Measurements from ENCODE around the gene CAPN6. TPM values are rescaled to one million over a fixed set of nuclear protein-coding genes. Genes with fewer than 3 reads are reported as not detected.

CAPN6 gene, protein sequence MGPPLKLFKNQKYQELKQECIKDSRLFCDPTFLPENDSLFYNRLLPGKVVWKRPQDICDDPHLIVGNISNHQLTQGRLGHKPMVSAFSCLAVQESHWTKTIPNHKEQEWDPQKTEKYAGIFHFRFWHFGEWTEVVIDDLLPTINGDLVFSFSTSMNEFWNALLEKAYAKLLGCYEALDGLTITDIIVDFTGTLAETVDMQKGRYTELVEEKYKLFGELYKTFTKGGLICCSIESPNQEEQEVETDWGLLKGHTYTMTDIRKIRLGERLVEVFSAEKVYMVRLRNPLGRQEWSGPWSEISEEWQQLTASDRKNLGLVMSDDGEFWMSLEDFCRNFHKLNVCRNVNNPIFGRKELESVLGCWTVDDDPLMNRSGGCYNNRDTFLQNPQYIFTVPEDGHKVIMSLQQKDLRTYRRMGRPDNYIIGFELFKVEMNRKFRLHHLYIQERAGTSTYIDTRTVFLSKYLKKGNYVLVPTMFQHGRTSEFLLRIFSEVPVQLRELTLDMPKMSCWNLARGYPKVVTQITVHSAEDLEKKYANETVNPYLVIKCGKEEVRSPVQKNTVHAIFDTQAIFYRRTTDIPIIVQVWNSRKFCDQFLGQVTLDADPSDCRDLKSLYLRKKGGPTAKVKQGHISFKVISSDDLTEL
- total RNA-seq, result not detected in 2 replicates

DNA sequence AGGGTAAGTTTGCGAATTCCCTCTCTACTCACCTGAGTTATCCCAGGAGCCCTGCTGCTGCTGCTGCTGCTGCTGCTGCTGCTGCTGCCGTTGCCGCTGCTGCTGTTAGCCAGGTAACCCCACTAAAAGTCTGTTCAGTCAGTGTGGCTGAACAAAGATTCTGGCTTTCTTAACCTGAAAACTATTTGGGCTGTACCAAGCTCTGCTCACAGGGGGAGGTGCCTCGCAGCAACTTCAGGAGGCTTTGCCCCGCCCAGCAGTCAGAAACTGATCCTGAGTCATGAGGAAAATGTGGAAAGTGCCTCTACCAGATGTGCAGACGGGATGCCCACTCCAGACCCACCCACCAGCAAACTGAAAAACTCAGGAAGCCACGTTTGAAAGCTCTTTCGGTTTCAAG, at the start of gene CAPN6:
TSS of gene CAPN6 (minus strand) at position 145 of the 400 bp plus-strand sequence. CDS start 6,547 bp downstream, outside the sequence.
- no peak for DNase-seq

DNA sequence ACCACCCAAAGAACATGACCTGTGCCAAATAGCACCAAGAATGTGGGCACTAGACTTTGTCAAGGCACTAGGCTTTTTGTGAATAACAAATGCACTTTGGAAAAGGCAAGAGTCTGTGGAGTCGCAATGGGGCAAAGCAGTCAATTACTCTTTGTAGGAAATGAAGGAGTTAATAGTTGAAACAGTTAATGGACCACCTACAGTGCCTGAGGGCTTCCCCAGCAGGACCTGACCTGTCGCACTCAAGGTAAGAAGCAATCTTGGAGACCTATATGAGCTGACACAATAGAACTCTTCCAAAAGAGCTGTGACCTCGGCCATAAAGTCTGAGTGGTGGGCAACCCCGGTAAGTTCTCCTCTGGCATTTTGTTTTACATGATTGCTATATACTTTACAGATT, 49.2 kb upstream of the CAPN6 start:
- DNase-seq, result no peak

- DNase-seq, result no peak
These were observed 48.6 kb upstream of the CAPN6 start for GRCh38 chrX:111318901-111319300.

- no peak for DNase-seq
These were observed 38.8 kb upstream of the CAPN6 start for GRCh38 chrX:111309083-111309482.

- DNase-seq, result no peak
These were observed 37.8 kb upstream of the CAPN6 start for GRCh38 chrX:111308039-111308438.

DNA sequence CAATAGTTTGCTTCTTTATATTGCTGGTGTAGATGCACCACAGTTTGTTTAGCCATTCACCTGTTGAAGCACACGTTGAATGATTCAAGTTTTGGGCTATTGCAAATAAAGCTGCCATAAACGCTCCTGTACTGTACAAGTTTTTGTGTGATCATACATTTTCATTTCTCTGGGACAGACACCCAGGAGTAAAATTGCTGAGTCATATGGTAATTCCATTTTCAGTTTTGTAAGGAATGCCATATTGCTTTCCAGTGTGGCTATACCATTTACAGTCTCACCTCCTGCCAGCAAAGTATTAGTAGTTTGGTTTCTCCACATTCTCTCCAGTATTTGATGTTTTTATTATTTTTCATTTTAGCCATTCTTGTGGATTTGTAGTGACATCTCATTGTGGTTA, 32.0 kb upstream of the CAPN6 start:
- DNase-seq, result no peak

DNA sequence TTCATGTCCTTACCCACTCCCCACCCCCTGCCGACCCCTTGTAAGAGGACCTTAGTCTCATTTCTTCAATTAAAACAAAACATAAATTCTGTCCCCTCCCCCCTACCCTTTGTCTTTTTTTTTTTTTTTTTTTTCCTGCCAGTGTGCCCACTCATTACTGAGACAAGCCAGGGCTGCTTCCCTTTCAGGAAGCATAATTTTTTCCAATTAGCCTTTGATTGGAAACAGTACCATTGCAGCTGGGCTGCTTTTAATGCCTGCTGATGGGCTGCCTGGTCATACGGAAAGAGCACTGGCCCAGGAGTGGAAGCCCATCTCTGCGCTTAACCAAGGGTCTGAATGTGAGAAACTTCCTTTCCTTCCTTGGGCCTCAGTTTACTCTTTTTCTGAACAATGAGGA, 18.6 kb upstream of the CAPN6 start:
- DNase-seq, result no peak

DNA sequence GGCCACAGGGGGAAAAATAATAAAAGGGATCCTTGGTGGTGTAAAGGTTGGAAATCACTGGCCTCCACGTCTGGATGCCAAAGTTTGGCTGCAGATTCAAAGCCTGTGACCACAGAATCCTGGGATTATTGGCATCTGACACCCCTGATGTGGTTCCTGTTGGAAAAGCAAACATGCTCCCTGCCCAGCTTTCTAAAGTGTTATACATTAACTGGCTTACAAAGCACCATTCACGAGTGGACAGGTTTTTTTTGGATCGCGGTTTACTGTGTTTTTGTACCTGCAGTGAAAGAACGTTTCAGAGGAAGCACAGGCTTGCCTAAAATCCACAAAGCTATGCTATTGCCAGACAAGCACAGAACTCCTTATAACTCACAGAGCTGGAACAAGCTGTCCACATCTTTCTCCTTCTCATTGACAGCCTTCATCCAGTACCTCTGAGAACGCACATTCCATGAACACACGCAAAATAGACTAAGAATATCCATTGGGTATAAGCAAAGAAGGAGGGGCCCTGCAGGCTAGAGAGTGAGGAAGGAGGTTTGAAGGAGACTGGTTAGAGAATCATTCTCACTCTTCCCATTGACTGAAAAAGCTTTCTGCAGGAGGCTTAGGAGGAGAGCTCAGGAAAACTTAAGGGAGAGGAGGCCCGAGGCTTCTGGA, 14.5 kb upstream of the CAPN6 start:
- no peak for DNase-seq

GRCh38 chrX:111283446-111283845, 13.2 kb upstream of the CAPN6 start:
- DNase-seq, result no peak

DNA sequence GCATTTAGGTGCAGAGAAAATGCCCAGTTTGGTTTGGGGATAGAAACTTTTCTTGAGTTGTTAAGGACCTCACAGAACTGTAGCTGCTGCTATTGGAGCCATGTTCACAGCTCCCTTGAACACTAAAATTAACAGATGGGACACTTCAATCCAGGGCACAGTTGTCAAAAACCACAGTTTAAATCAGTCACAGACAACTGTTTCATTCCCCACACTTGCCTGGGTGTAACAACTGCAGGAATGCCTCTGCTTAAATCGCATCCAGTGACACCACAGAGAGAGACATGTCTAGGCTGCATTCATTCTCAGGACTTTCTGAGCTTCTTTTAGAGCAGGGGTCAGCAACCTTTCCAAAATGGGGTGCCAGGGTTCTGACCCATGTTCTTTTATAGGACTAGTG, 12.7 kb upstream of the CAPN6 start:
- no peak for DNase-seq

GRCh38 chrX:111282139-111282538, 11.9 kb upstream of the CAPN6 start:
- no peak for DNase-seq

DNA sequence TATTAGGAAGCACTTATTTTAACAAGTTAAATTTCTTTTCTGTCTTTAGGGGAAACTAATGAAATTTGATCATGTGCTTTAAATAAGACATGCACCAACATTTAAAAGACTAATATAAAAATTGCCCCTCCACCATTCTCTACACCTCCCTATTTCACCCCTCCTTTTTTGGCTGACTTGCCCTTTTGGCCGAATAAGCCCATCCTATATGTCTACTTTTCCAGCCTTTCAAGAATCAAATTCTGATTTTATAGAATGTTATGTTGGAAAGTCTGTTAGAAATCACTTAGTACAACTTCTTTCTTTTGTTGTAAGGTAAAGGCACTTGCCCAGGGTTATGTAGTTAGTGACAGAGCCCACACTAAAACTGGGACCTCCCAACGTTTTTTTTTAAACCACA, 1.8 kb downstream of the CAPN6 start:
- no peak for DNase-seq

- no peak for DNase-seq
These were observed 4.8 kb downstream of the CAPN6 start for GRCh38 chrX:111265486-111265885.

DNA sequence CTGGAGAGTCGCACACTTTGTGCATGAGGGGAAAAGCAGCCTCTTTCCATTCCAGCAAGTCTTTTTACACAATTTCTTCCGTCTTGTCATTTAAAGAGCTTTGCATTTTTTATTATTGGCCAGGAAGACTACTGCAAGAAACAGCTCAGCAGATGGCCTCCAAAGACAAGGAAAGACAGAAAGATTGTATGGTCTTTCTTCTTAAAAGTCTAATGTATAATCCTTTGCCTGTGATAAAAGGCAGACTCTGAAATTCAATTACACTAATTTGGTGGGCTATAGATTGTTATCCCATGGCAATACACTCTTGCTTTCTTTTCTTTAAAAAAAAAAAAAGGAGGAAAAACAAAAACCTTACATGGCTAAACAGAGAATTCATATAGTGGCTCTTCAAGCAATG, 5.9 kb downstream of the CAPN6 start:
- DNase-seq, result no peak

GRCh38 chrX:111262086-111262485, 8.2 kb downstream of the CAPN6 start:
- DNase-seq, result no peak

DNA sequence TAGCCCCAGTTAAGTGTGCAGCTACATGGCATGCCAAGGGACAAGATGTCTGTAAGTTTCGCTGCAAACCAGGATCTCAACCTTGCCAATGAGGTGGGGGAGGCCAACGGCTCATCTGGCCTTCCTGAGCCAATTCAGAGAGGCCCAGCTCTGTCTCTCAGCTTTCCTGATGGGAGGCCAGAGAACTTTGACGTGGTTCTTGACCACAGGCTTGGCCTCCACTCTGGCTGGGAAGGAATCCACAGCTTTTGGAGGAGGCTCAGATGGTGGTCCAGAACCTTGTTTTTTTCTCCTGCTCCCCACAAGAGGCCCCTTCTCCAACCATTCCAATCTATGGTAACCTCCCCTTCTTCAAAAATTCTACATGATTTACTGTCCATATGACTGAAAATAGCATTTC, 9.8 kb downstream of the CAPN6 start:
- DNase-seq, result no peak

GRCh38 chrX:111259559-111259958, 10.7 kb downstream of the CAPN6 start:
- no peak for DNase-seq

- DNase-seq, result no peak
These were observed 12.6 kb downstream of the CAPN6 start for GRCh38 chrX:111257733-111258132.

GRCh38 chrX:111254896-111255693, 15.2 kb downstream of the CAPN6 start:
- DNase-seq, result no peak

GRCh38 chrX:111244235-111244750, 26.0 kb downstream of the CAPN6 start:
- peak; percentile 0 for DNase-seq

- DNase-seq, result no peak
These were observed 53.9 kb downstream of the CAPN6 start for GRCh38 chrX:111216293-111216801.

GRCh38 chrX:111207851-111208250, 62.4 kb downstream of the CAPN6 start:
- DNase-seq, result no peak

Measured in dermis blood vessel endothelial cell (primary cell).